Esophagus muscularis mucosa (tissue), 3 donors: Measurements from ENCODE around the gene RCBTB1.

Experiments
- CTCF ChIP-seq, 3 experiments: fragments of 200-600 bp in 2 of 3; fragments of 450-650 bp in 1 of 3; sonication (generic) in 2 of 3; IDR thresholded peaks; one replicate each; pipeline ENCODE4 v1.5.1; 2017 to 2019; ENCODE audit warnings: antibody characterized with exemption in 3 of 3, mild to moderate bottlenecking in 2 of 3, moderate library complexity in 1 of 3
- POLR2A ChIP-seq: fragments of 450-650 bp; IDR thresholded peaks from one replicate; pipeline ENCODE4 v1.6.1; 2017; ENCODE audit warnings: antibody characterized with exemption, moderate library complexity, mild to moderate bottlenecking, low read depth
- POLR2AphosphoS5 ChIP-seq, 2 donors: sonication (generic); formaldehyde crosslinking; IDR thresholded peaks; one replicate each; pipeline ENCODE4 v1.6.1; 2017; ENCODE audit warnings: antibody characterized with exemption in 2 of 2

GRCh38 chr13:49532593-49532992, 52.8 kb downstream of the RCBTB1 start:
- TF ChIP-seq CTCF (IDR thresholded peaks at IDR 0.05) (no peak), POLR2A (no peak), POLR2AphosphoS5 (IDR thresholded peaks at IDR 0.05) (no peak)
